NK-92 (cell line): ENCODE results near the gene RAET1L.
"Not testable (repeated sequence)": the region's sequence is repeated elsewhere in the genome, so short reads cannot be mapped to it uniquely, and the experiment has no call there.

Source experiments
- DNase-seq: peaks from one replicate; lab custom pipeline; 2025; ENCODE audit not compliant: unreplicated experiment; lab: John Stamatoyannopoulos, UW

The RAET1L gene

GRCh38 chr6:150025201-150025917 lies at the start of gene RAET1L:
Gene RAET1L (minus strand): TSS chr6:150025532. CDS start chr6:150025471, 61 bp downstream.
- DNase-seq: no peak

- DNase-seq: no peak
Measured at GRCh38 chr6:150075034-150075421, 49.7 kb upstream of the RAET1L start.

GRCh38 chr6:150074396-150075033 lies 49.2 kb upstream of the RAET1L start:
- DNase-seq: not testable (repeated sequence)

- DNase-seq: no peak
Measured at GRCh38 chr6:150072201-150072600, 46.9 kb upstream of the RAET1L start.

- DNase-seq: no peak
Measured at GRCh38 chr6:150070236-150070818, 45.0 kb upstream of the RAET1L start.

GRCh38 chr6:150069706-150070105 lies 44.4 kb upstream of the RAET1L start:
- no peak for DNase-seq

GRCh38 chr6:150068720-150069648 lies 43.7 kb upstream of the RAET1L start, which contains the start of gene ULBP3:
Gene ULBP3 (minus strand): TSS chr6:150069121. CDS start chr6:150069066, 55 bp downstream.
- DNase-seq: no peak

- no peak for DNase-seq
Measured at GRCh38 chr6:150068151-150068550, 42.8 kb upstream of the RAET1L start.

- DNase-seq: no peak
Measured at GRCh38 chr6:150065083-150065482, 39.8 kb upstream of the RAET1L start.

- DNase-seq: no peak
Measured at GRCh38 chr6:150063640-150064039, 38.3 kb upstream of the RAET1L start.

- DNase-seq: not testable (repeated sequence)
Measured at GRCh38 chr6:150059973-150060372, 34.6 kb upstream of the RAET1L start.

- DNase-seq: no peak
Measured at GRCh38 chr6:150058986-150059385, 33.7 kb upstream of the RAET1L start.

GRCh38 chr6:150058231-150058792 lies 33.0 kb upstream of the RAET1L start:
- no peak for DNase-seq

GRCh38 chr6:150057501-150057951 lies 32.2 kb upstream of the RAET1L start:
- DNase-seq: no peak

GRCh38 chr6:150056916-150057315 lies 31.6 kb upstream of the RAET1L start:
- no peak for DNase-seq

GRCh38 chr6:150056156-150056555 lies 30.8 kb upstream of the RAET1L start:
- DNase-seq: no peak

GRCh38 chr6:150055131-150055530 lies 29.8 kb upstream of the RAET1L start:
- no peak for DNase-seq

- DNase-seq: no peak
Measured at GRCh38 chr6:150053450-150053849, 28.1 kb upstream of the RAET1L start.

- no peak for DNase-seq
Measured at GRCh38 chr6:150050846-150051245, 25.5 kb upstream of the RAET1L start.

- no peak for DNase-seq
Measured at GRCh38 chr6:150048099-150048498, 22.8 kb upstream of the RAET1L start.

- no peak for DNase-seq
Measured at GRCh38 chr6:150046943-150047342, 21.6 kb upstream of the RAET1L start.
